Measurements from ENCODE around the gene FARP1.

Gene FARP1

GRCh38 chr13:98157188-98157587 lies 14.3 kb downstream of the FARP1 start (continued):
- TF ChIP-seq ZNF221 (tag by site-specific recombination; IDR thresholded peaks at IDR 0.05; ENCODE audit: borderline replicate concordance) (no peak), ZBTB21 (tag by site-specific recombination; IDR thresholded peaks at IDR 0.05) (no peak), MEIS1 (CRISPR knock-in tag; IDR thresholded peaks at IDR 0.05; ENCODE audit: borderline replicate concordance) (no peak), PRDM4 (tag by site-specific recombination; IDR thresholded peaks at IDR 0.05) (no peak), ZNF654 (tag by site-specific recombination; IDR thresholded peaks at IDR 0.05; ENCODE audit: low read depth) (no peak), ZNF23 (tag by site-specific recombination; IDR thresholded peaks at IDR 0.05; ENCODE audit: borderline replicate concordance) (no peak)

- H3K9me3 ChIP-seq (ENCODE audit: control insufficient read depth, insufficient read depth, low read depth, low read length): no peaks in the 10 kb centered on the region
- 0 out of 2 replicates have a peak, but pooled peaks cover 3% of the 10 kb centered on the region for H3K4me1 ChIP-seq (ENCODE audit: control insufficient read depth, insufficient read depth, low read length)
- no peak for TF ChIP-seq IKZF3 (tag by site-specific recombination; IDR thresholded peaks at IDR 0.05)
- TF ChIP-seq ZNF248 (tag by site-specific recombination; IDR thresholded peaks at IDR 0.05): no peak
- no peak for TF ChIP-seq ZFP41 (tag by site-specific recombination; IDR thresholded peaks at IDR 0.05; ENCODE audit: borderline replicate concordance)
- no peak for TF ChIP-seq ZNF837 (tag by site-specific recombination; IDR thresholded peaks at IDR 0.05)
- no peak for TF ChIP-seq GLIS2 (tag by site-specific recombination; IDR thresholded peaks at IDR 0.05)
- TF ChIP-seq REPIN1 (tag by site-specific recombination; IDR thresholded peaks at IDR 0.05; ENCODE audit: low read depth): no peak
- no peak for TF ChIP-seq ZNF610 (tag by site-specific recombination; IDR thresholded peaks at IDR 0.05; ENCODE audit: borderline replicate concordance)
- TF ChIP-seq ZSCAN18 (tag by site-specific recombination; IDR thresholded peaks at IDR 0.05): no peak
- TF ChIP-seq ZNF664 (tag by site-specific recombination; IDR thresholded peaks at IDR 0.05): peak; percentile 83
- no peak for TF ChIP-seq MZF1 (tag by site-specific recombination; IDR thresholded peaks at IDR 0.05; ENCODE audit: borderline replicate concordance)
- TF ChIP-seq ZNF404 (tag by site-specific recombination; IDR thresholded peaks at IDR 0.05): no peak
- no peak for TF ChIP-seq ZNF157 (tag by site-specific recombination; IDR thresholded peaks at IDR 0.05)
- TF ChIP-seq ZBTB44 (tag by site-specific recombination; IDR thresholded peaks at IDR 0.05): 0 out of 2 replicates have a peak, but pooled peaks have one; percentile 17
- POLR2A ChIA-PET: no interaction called here
- H3K4me3 ChIP-seq (ENCODE audit: low read depth, low read length): no peak overlapping the region
- CTCF ChIA-PET: no interaction called here
- H3K27ac ChIP-seq (ENCODE audit: extremely low read depth, low read depth, low read length): no peak overlapping the region; the same call in 1 of the 2 replicates
- peaks cover 0 to under 1% of the 10 kb centered on the region in 2 experiments; a peak in 1 of 3 replicates for H3K36me3 ChIP-seq (ENCODE audit: control insufficient read depth in 2 of 2, insufficient read depth in 1 of 2, low read length in 2 of 2)
These were observed 14.7 kb downstream of the FARP1 start for GRCh38 chr13:98157609-98158008.
